Transverse colon (tissue), 3 donors: Measurements from ENCODE around the gene SLIT1.

ENCODE experiments used
- CTCF ChIP-seq, 5 experiments: fragments of 200-600 bp in 3 of 5; fragments of 450-650 bp in 2 of 5; sonication (generic) in 3 of 5; IDR thresholded peaks; 1 replicate in 2 of 5; 2 replicates in 3 of 5; pipeline ENCODE4 v1.5.1; 2016 to 2017; ENCODE audit warnings: antibody characterized with exemption in 5 of 5, inconsistent platforms in 3 of 5, mild to moderate bottlenecking in 2 of 5, moderate library complexity in 1 of 5
- EP300 ChIP-seq: sonication (generic); formaldehyde crosslinking; IDR thresholded peaks from one replicate; pipeline ENCODE4 v1.6.1; 2017; ENCODE audit warnings: antibody characterized with exemption, low read depth

- no peak for TF ChIP-seq EP300
- no peak for TF ChIP-seq CTCF (IDR thresholded peaks at IDR 0.05)
Observed at GRCh38 chr10:97134110-97134509, 51.6 kb downstream of the SLIT1 start.
